Stimulated activated naive CD8-positive, alpha-beta T cell treated with anti-CD3 and anti-CD28 coated beads, Interleukin-15, amount 100 ng/mL, for 72 hours (primary cell): ENCODE data around the gene ARPC5L.

Experiments used
- ATAC-seq: fragments of 150-1000 bp; cut with Tn5 transposase; 2 replicates; pipeline ENCODE4 v1.10.0; 2021; ENCODE audit warnings: mild to moderate bottlenecking, moderate library complexity
- DNase-seq, 2 donors: peaks; one replicate each; pipeline ENCODE4 v3.0.0; 2021 to 2022
- H3K27ac Mint-ChIP-seq, 2 donors: one replicate each; pipeline ENCODE4 v1.8.0; 2022; ENCODE audit warnings: mild to moderate bottlenecking in 2 of 2, mixed read lengths in 2 of 2, moderate library complexity in 2 of 2
- H3K27me3 Mint-ChIP-seq: one replicate; pipeline ENCODE4 v1.8.0; 2022; ENCODE audit warnings: mixed read lengths
- H3K4me1 Mint-ChIP-seq: one replicate; pipeline ENCODE4 v1.8.0; 2022; ENCODE audit warnings: mild to moderate bottlenecking, mixed read lengths
- H3K4me3 Mint-ChIP-seq, 2 donors: one replicate each; pipeline ENCODE4 v1.8.0; 2022; ENCODE audit warnings: mild to moderate bottlenecking in 2 of 2, mixed read lengths in 2 of 2, moderate library complexity in 1 of 2
- H3K9me3 Mint-ChIP-seq, 2 donors: one replicate each; pipeline ENCODE4 v1.8.0; 2022; ENCODE audit warnings: mixed read lengths in 2 of 2

Gene ARPC5L

DNA sequence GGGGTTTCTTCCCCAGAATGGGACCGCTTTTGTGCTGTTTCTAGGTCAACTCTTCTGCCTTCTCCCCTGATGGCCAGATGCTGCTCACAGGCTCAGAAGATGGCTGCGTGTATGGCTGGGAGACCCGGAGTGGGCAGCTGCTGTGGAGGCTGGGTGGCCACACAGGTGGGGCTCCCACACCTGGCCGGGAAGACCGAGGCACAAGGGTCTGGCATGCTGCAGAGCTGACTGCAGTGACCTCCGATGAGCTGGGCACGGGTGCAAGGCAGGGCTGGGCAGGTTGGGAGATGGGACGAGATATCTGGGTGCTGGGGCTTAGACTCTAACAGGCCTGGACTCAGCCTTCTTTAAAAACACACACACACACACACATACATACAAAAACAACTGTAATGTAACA is 7.8 kb upstream of the ARPC5L start:
- Mint-ChIP-seq H3K27me3 (peaks cover 35% of the 10 kb centered on the region), H3K4me3 (no peak overlapping the region), H3K4me1 (peaks cover 44% of the 10 kb centered on the region), H3K9me3 (no peaks in the 10 kb centered on the region), H3K27ac (no peak overlapping the region)
- ATAC-seq (no peak), DNase-seq (no peak)

DNA sequence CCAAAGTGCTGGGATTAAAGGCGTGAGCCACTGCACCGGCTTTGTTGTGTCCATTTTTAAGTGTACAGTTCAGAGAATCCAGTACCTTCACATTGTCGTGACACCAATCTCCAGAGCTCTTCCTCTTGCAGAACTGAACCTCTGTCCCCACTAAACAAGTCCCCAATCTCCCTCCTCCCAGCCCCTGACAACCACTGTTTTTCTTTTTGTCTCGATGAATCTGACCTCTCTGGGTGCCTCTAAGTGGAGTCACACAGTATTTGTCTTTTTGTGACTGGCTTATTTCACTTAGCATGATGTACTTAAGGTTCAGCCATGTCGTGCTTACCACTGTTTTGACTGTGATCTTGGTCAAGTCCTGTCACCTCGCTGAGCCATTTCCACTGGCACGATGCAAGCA is 7.1 kb upstream of the ARPC5L start:
- H3K27ac Mint-ChIP-seq = peak overlapping the region; percentile 28 to 49
- peaks cover 50% of the 10 kb centered on the region for H3K4me1 Mint-ChIP-seq
- H3K27me3 Mint-ChIP-seq = peaks cover 31% of the 10 kb centered on the region
- no peaks in the 10 kb centered on the region for H3K9me3 Mint-ChIP-seq
- no peak overlapping the region for H3K4me3 Mint-ChIP-seq
- DNase-seq (no peak), ATAC-seq (no peak)

DNA sequence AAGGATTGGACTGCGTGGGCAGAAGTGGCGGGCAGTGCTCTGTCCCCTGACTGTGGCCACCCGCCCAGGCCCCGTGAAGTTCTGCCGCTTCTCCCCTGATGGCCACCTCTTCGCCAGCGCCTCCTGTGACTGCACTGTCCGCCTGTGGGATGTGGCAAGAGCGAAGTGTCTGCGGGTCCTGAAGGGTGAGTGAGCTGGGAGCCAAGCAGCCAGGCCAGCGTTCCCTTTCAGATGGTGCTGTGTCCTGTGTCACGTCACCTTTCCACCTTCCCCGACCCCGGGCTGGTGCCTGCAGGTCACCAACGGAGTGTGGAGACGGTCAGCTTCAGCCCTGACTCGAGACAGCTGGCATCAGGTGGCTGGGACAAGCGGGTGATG is 6.4 kb upstream of the ARPC5L start:
- Mint-ChIP-seq H3K4me3 (no peak overlapping the region), H3K27me3 (peaks cover 24% of the 10 kb centered on the region), H3K27ac (peak overlapping the region in 1 of 2 donors; percentile 23), H3K4me1 (peaks cover 58% of the 10 kb centered on the region), H3K9me3 (no peaks in the 10 kb centered on the region)
- ATAC-seq = no peak
- DNase-seq = no peak

DNA sequence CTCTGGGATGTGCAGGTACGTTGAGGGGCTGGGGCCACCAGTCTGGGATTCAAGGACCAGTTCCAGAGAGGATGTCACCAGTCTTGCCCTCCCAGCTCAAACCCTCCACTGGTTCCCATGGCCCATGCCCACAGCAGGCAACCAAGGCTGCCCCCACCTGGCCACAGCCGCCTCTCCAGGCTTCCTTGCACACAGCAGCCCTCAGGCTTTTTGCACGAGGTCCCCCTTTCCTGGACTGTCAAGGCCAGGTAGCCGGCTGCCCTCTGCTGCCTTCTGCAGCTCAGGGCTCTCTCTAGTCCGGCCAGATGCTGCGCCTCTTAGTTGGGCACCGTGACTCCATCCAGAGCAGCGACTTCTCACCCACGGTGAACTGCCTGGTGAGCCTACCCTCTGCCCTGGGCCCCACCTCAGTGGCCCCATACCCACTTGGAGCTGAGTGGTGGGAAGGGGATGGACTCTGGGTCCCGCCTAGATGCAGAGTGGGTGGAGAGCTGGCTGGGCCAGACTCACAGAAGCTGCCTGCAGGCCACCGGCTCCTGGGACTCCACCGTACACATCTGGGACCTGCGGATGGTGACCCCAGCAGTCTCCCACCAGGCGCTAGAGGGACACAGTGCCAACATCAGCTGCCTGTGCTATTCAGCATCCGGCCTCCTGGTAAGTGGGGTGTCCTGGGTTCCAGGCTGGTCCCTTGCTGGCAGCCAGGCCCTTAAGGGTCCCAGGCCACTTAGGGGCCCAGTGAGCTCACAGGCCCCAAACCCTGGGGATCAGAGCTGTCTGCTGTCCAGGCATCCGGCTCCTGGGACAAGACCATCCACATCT is 5.8 kb upstream of the ARPC5L start:
- peaks cover 59% of the 10 kb centered on the region for H3K4me1 Mint-ChIP-seq
- peak; percentile 16 for ATAC-seq

DNA sequence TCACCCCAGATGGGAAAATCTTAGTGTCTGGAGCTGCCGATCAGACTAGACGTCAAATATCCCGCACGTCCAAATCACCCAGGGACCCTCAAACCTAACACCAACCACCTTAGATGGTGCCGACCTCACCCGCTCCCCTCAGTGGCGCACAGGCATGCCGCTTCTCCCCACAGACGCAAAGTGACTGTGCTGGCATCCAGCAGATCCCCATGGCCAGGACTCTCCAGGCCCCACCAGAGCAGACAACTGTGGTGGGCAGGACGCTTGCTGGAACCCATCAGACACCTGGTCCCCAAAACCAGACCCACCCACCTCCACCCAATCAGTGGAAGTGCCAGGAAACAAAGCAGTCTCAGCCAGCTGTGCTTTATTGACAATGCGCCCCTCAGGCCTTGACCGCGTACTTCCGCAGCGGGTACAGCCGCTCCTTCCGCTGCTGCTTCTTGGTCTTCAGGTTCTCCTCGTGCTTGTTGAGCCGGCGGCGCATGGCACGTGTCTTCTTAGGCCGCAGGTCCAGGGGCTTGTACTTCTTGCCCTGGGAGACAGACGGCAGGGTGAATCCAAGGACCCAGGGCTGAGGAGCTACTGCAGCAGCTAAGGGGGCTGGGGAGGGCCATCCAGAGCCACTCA is 4.3 kb upstream of the ARPC5L start:
- ATAC-seq (no peak), DNase-seq (no peak)
- H3K4me1 Mint-ChIP-seq = peaks cover 62% of the 10 kb centered on the region
- H3K27me3 Mint-ChIP-seq = peaks cover 4% of the 10 kb centered on the region
- H3K9me3 Mint-ChIP-seq = no peaks in the 10 kb centered on the region
- H3K4me3 Mint-ChIP-seq = peak overlapping the region in 1 of 2 donors; percentile 48
- H3K27ac Mint-ChIP-seq = peak overlapping the region in 1 of 2 donors; percentile 77

More for the DNA sequence above, 5.8 kb upstream of the ARPC5L start:
- Mint-ChIP-seq H3K4me3 (no peak overlapping the region), H3K9me3 (no peaks in the 10 kb centered on the region), H3K27me3 (peaks cover 18% of the 10 kb centered on the region), H3K27ac (peak overlapping the region in 1 of 2 donors; percentile 89)
- DNase-seq = peak in 1 of 2 donors; percentile 43

DNA sequence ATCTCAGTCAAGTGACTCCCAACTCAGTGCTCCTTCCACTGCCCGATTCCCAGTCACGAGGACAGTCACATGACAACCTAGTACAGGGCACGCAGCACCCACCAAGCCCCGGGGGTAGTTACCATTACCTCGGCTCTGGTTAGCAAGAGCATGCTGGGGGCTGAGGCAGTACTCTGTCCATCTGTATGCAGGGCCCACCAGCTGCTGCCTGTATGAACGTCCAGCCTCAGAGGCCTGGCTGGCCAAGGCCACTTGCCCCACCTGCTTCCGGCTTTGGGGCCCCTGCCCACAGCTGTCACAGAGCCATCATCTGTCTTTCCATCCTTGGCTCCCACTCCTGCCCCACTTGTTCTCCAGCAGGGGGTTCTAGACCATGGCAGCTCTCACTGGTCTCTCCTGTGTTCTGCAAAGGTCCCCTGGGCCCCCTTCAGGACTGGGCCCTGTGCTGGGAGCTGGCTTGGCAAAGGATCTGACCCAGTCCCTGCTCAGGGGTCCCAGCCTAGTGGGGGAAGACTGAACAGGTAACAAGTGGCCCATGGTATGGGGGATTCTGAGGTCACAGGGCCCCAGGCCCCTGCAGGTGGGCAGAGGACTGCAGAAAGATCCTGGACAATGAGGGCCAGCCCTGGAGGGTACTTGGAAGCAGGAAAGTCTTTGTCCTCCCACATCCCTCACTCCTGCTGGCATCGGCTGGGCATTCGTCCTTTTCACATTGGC is 3.4 kb upstream of the ARPC5L start:
- Mint-ChIP-seq H3K27ac (peak overlapping the region in 1 of 2 donors; percentile 90), H3K4me1 (peaks cover 56% of the 10 kb centered on the region), H3K4me3 (peak overlapping the region in 1 of 2 donors; percentile 44), H3K27me3 (no peaks in the 10 kb centered on the region), H3K9me3 (no peaks in the 10 kb centered on the region)
- DNase-seq (no peak), ATAC-seq (no peak)

DNA sequence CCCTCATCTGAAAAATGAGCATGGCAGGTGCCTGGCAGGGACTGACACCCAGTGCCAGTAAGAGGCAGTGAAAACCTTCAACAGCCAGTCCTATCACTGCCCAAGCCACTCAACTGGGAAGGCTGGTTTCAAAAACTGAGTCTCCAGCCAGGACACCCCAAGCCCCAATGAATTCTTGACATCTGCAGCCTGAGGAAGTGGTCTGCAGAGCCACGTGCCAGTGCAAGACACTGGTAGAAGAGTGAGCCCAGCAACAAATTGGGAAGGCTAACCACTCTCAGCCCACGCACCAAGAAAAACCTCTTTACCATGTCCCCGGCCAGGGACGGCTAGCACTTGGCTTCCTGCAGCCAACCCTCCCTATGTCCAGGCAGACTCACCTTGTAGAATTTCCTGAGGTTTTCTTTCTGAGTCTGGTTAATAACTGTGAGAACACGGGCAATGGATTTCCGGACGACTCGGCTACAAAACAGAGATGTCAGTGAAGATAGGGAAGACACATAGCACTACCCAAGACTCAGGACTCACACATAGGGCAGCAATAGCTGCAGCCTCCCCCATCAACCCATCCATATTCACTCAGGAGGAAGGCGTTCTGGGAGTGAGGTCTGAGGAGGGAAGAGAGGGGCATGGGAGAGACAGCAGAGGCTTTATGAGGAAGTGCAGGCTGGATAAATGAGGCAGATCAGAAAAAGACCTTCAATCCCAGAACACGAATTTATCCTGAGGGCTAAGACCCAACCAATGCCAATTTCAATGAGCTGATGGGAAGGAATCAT is 1.9 kb upstream of the ARPC5L start:
- no peak for ATAC-seq
- peaks cover 47% of the 10 kb centered on the region for H3K4me1 Mint-ChIP-seq
- no peak for DNase-seq
- no peaks in the 10 kb centered on the region for H3K9me3 Mint-ChIP-seq
- peak overlapping the region; percentile 97 to 99 for H3K27ac Mint-ChIP-seq
- H3K27me3 Mint-ChIP-seq = no peaks in the 10 kb centered on the region
- H3K4me3 Mint-ChIP-seq = peak overlapping the region; percentile 83 to 94

DNA sequence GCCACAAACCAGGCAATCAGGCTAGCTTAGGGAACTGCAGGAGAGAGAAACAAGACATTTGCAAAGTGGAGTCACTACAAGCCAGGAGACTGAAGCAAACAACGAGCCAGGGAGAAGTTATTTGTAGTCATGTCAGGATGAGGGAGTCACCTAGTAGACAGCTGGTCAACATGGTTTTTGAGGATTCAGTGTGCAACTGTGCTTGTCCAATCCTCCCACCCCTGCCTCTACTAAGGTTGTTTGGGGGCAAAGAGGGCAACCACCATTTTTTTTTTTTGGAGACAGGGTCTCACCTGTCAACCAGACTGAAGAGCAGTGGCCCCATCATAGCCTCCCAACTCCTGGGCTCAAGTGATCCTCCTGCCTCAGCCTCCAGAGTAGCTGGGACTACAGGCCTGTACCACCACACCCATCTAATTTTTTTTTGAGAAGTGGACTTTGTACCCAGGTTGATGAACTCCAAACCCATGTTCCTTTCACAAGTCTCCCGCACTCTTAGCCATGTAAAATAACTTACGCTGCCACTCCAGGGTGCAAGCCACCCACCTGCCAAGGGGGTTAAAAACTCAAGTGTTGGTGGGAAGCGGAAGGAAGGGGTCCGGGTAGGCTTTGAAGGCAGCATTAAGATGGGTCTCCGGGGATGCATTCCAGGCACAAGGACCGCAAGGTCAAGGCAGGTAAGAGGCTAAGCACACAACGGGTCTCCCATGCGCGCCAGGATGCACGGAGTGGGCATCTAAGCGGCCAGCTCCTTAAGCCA is 1.2 kb upstream of the ARPC5L start:
- H3K4me3 Mint-ChIP-seq = peak overlapping the region; percentile 83 to 94
- no peaks in the 10 kb centered on the region for H3K9me3 Mint-ChIP-seq
- ATAC-seq (no peak), DNase-seq (no peak)
- H3K4me1 Mint-ChIP-seq = peaks cover 47% of the 10 kb centered on the region
- no peaks in the 10 kb centered on the region for H3K27me3 Mint-ChIP-seq
- peak overlapping the region; percentile 97 to 99 for H3K27ac Mint-ChIP-seq

DNA sequence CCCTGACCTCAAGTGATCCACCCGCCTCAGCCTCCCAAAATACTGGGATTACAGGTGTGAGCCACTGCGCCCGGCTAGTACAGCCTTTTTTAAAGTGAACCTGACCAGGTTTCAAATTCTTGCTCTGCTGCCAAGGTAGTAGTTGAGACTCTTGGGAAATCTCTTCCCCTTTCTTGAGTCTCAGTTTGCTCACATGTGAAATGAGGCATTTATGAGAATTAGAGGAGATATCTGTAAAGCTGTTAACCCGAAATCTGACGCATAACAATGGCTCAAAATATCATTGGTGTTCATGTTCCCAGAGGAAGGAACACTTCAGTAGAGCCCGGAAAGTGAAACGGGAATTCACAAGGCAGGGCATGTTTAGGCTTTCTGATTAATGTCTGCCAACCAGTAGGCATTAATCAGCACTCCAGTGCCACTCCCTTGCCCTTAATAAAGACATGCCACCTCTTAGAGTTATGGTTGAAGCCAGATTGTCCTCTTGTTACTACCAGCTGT is 1.5 kb downstream of the ARPC5L start:
- ATAC-seq (no peak), DNase-seq (no peak)
- Mint-ChIP-seq H3K9me3 (no peaks in the 10 kb centered on the region), H3K27me3 (no peaks in the 10 kb centered on the region), H3K4me3 (peak overlapping the region in 1 of 2 donors; percentile 47), H3K27ac (no peak overlapping the region), H3K4me1 (peaks cover 47% of the 10 kb centered on the region)

DNA sequence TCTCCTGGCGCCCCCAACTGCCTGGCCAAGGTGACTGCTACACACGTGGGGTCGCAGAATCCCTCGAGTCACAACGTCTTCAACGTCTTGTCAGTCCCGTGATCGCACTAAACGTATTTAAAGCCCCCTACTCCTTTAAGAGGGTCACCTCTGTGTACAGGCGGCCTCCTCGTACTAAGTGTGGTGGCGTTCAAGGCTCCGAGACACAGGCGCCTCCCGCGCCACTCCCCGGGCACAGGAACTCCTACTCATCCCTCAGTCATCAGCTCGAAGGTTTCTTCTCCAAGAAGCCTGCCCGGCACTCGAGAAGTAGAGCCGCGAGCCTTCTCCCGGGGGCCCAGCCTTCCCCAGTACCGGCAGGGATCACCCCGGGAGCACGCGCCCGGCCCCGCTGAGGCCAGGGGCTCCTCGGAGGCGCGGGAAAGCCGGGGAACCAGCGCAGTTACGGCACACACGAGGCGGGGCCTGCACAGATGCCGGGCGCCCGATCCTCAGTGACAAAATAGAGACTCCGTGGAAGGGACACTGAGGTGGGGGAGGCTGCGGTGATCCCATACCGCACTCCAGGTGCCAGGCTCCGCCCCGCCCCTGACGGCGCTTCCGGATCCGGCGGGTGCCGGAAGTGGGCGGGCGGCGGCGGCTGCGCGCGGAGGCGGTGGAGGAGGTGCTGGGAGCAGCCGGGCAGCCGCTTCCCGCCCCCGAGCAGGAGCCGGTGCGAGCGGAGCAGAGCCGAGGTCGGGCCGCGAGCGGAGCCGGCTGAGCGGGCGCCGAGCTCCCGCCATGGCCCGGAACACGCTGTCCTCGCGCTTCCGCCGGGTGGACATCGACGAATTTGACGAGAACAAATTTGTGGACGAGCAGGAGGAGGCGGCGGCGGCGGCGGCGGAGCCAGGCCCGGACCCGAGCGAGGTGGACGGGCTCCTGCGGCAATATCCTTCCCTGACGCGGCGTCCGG is 6.9 kb downstream of the ARPC5L start:
- H3K4me3 Mint-ChIP-seq = peak overlapping the region; percentile 92 to 99
- H3K27ac Mint-ChIP-seq = peak overlapping the region; percentile 99
- no peaks in the 10 kb centered on the region for H3K9me3 Mint-ChIP-seq
- peak; percentile 71 for ATAC-seq
- H3K27me3 Mint-ChIP-seq = no peaks in the 10 kb centered on the region
- H3K4me1 Mint-ChIP-seq = peaks cover 59% of the 10 kb centered on the region
- DNase-seq = peak; percentile 93

DNA sequence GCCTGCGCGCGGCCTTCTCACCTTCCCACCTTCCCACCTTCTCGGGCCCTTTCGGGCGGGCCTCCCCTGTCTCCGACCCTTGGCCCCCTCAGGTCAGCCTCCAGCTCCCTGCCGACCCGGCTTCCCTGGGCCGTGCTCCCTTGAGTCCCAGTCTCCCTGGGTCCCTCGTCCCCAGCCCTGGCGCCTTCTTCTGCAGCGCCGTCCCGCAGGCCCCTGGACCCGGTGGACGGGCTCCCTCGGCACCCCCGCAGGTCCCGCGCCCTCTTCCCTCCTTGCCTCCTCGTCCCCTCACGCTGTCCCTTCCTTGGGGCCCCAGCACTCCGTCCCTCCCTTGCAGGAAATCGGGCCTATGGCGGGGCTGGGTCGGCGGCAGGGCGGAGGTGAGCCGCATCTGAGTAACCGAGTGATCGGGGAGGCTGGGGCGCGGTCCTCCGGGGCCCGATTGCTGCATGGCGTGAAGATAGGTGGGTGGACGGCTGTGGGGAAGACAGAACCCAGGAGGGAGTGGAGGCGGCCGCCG is 7.6 kb downstream of the ARPC5L start:
- peak in 1 of 2 donors; percentile 62 for DNase-seq
- Mint-ChIP-seq H3K9me3 (no peaks in the 10 kb centered on the region), H3K27me3 (no peaks in the 10 kb centered on the region), H3K4me1 (peaks cover 64% of the 10 kb centered on the region), H3K27ac (peak overlapping the region; percentile 98 to 99), H3K4me3 (peak overlapping the region; percentile 92 to 99)
- peak; percentile 25 for ATAC-seq

DNA sequence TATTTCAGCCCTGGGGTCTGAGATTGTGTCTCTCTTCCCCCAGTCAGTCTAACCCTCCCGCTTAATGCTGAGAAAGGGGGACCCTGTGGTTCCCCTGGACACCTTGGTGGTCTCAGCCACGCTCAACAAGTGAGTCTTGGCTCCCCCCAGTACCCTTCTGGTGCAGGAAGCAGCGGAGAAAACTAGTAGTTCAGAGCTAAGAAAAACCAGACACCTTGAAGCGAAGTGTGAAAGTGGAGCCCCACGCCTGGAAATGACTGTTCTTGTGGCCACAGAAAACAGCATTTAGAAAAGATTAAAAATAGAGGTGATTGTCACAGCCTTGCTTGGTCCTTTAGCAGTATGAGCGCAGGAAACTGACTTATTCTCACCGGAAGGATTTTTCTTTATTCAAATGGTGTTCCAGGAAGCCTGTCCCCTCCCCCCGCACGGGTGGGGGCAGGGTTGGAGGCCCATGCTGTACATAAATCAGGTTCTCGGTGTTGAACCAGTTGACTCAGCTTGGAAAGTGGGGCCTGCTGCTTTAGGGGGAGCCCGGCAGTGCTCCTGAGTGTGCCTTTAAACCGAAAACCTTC is 8.1 kb downstream of the ARPC5L start:
- Mint-ChIP-seq H3K9me3 (no peaks in the 10 kb centered on the region), H3K4me3 (peak overlapping the region; percentile 92 to 99), H3K27ac (peak overlapping the region; percentile 98 to 99), H3K4me1 (peaks cover 70% of the 10 kb centered on the region), H3K27me3 (no peaks in the 10 kb centered on the region)
- DNase-seq = peak; percentile 85 to 95
- peak; percentile 86 for ATAC-seq

DNA sequence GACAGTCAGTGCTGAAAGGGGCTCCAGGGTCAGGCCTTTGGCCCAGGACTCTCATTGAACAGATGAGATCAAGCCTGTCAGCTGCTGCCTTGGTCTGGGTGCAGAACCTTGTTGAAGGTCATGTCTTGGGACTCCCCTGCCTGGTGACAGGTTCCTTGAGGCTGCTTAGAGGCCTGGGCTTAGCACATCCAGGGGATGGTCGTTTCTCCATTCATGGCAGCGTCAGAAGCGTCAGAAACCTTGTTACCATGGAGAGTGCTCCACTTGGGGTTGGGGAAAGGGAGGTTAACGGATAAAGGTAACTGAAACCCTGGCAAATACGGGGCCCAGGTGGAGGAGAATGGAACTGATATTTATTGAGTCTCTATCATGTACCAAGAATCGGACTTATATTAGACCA is 8.8 kb downstream of the ARPC5L start:
- no peaks in the 10 kb centered on the region for H3K27me3 Mint-ChIP-seq
- H3K4me1 Mint-ChIP-seq = peaks cover 76% of the 10 kb centered on the region

More for the DNA sequence above, 8.8 kb downstream of the ARPC5L start:
- peak; percentile 3 for ATAC-seq
- Mint-ChIP-seq H3K9me3 (no peaks in the 10 kb centered on the region), H3K4me3 (peak overlapping the region; percentile 92 to 99), H3K27ac (peak overlapping the region; percentile 98 to 99)
- peak in 1 of 2 donors; percentile 38 for DNase-seq
